ENCODE data around the gene CBR4. TPM values are rescaled to one million over a fixed set of nuclear protein-coding genes. Genes with fewer than 3 reads are reported as not detected.

Gene CBR4
- total and polyA plus RNA-seq, 2 experiments from 2014 or later: 36.9 to 38.1 TPM

- Mint-ChIP-seq H3K4me1 (no peaks in the 10 kb centered on the region), H3K9me3 (no peaks in the 10 kb centered on the region), H3K36me3 (ENCODE audit: low read depth) (peaks cover 61% of the 10 kb centered on the region), H3K4me3 (no peak overlapping the region), H3K27ac (no peak overlapping the region), H3K27me3 (ENCODE audit: insufficient read depth, low read depth, poor library complexity) (no peaks in the 10 kb centered on the region)
- no peaks in the 10 kb centered on the region for H3K27me3 ChIP-seq (ENCODE audit: insufficient read depth)
- H4K20me1 ChIP-seq (replicated peaks; ENCODE audit: insufficient read depth): peaks cover 4% of the 10 kb centered on the region; the same call in 1 of the 2 replicates
- H3K9me2 ChIP-seq (ENCODE audit: insufficient read depth): no peaks in the 10 kb centered on the region
- H3K79me2 ChIP-seq (replicated peaks; ENCODE audit: insufficient read depth): peaks cover 10% of the 10 kb centered on the region; the same call in 1 of the 2 replicates
- no peak overlapping the region for H3K4me2 ChIP-seq
- no peak overlapping the region for H3K4me3 ChIP-seq
- TF ChIP-seq NANOG (IDR thresholded peaks at IDR 0.05; ENCODE audit: borderline replicate concordance) (no peak), ZNF331 (CRISPR knock-in tag; IDR thresholded peaks at IDR 0.05; ENCODE audit: low read depth) (no peak), POLR2AphosphoS5 (IDR thresholded peaks at IDR 0.05; ENCODE audit: low read depth) (no peak), ETS1 (IDR thresholded peaks at IDR 0.05) (no peak)
- ATAC-seq: no peak
- H3F3A ChIP-seq (replicated peaks; ENCODE audit: low read depth): no peaks in the 10 kb centered on the region
- H3K36me3 ChIP-seq (ENCODE audit: insufficient read depth): peaks cover 28% of the 10 kb centered on the region; the same call in 1 of the 2 replicates
- no peaks in the 10 kb centered on the region for H3K4me1 ChIP-seq (ENCODE audit: insufficient read depth)
- H2AFZ ChIP-seq: no peak overlapping the region
- no peak for DNase-seq (ENCODE audit: low spot score)
- H3K27ac ChIP-seq (ENCODE audit: low read depth): no peak overlapping the region
Observed at GRCh38 chr4:168998596-168998995, 11.5 kb downstream of the CBR4 start.

GRCh38 chr4:168995537-168996295, 14.3 kb downstream of the CBR4 start:
- no peaks in the 10 kb centered on the region for H3K27me3 ChIP-seq (ENCODE audit: insufficient read depth)
- H3K4me1 ChIP-seq (ENCODE audit: insufficient read depth): no peaks in the 10 kb centered on the region
- no peaks in the 10 kb centered on the region for H3F3A ChIP-seq (replicated peaks; ENCODE audit: low read depth)
- H3K4me3 ChIP-seq: no peak overlapping the region
- Mint-ChIP-seq H3K4me3 (no peak overlapping the region), H3K36me3 (ENCODE audit: low read depth) (peaks cover 38% of the 10 kb centered on the region), H3K27ac (no peak overlapping the region), H3K4me1 (no peaks in the 10 kb centered on the region), H3K9me3 (no peaks in the 10 kb centered on the region), H3K27me3 (ENCODE audit: insufficient read depth, low read depth, poor library complexity) (no peaks in the 10 kb centered on the region)
- H2AFZ ChIP-seq: no peak overlapping the region
- no peak for DNase-seq (ENCODE audit: low spot score)
- TF ChIP-seq JUNB (IDR thresholded peaks at IDR 0.05; ENCODE audit: unreplicated experiment): no peak
- peak; percentile 27 to 33 for TF ChIP-seq CTCF (conservative IDR thresholded peaks at IDR 0.05; ENCODE audit: low read depth in 2 of 2)
- H3K27ac ChIP-seq (ENCODE audit: low read depth): no peak overlapping the region
- H3K36me3 ChIP-seq (ENCODE audit: insufficient read depth): peaks cover 21% of the 10 kb centered on the region; the same call in 1 of the 2 replicates
- H3K9me2 ChIP-seq (ENCODE audit: insufficient read depth): no peaks in the 10 kb centered on the region
- H3K79me2 ChIP-seq (replicated peaks; ENCODE audit: insufficient read depth): peaks cover 5% of the 10 kb centered on the region; the same call in 1 of the 2 replicates
- H4K20me1 ChIP-seq (replicated peaks; ENCODE audit: insufficient read depth): peaks cover 4% of the 10 kb centered on the region
- no peak overlapping the region for H3K4me2 ChIP-seq
- ATAC-seq: no peak

GRCh38 chr4:168994958-168995357, 15.1 kb downstream of the CBR4 start:
- H3K36me3 ChIP-seq (ENCODE audit: insufficient read depth): peaks cover 16% of the 10 kb centered on the region; the same call in 1 of the 2 replicates
- H3K27ac Mint-ChIP-seq: no peak overlapping the region
- no peak for ATAC-seq
- TF ChIP-seq ZNF114 (CRISPR knock-in tag; IDR thresholded peaks at IDR 0.05) (no peak), EZH2phosphoT487 (IDR thresholded peaks at IDR 0.05; ENCODE audit: unreplicated experiment) (no peak), JUNB (IDR thresholded peaks at IDR 0.05; ENCODE audit: unreplicated experiment) (no peak)

More at GRCh38 chr4:168994958-168995357, 15.1 kb downstream of the CBR4 start:
- Histone ChIP-seq H3K9me2 (ENCODE audit: insufficient read depth) (no peaks in the 10 kb centered on the region), H3K27me3 (ENCODE audit: insufficient read depth) (no peaks in the 10 kb centered on the region), H2AFZ (no peak overlapping the region), H3K79me2 (replicated peaks; ENCODE audit: insufficient read depth) (peaks cover 3% of the 10 kb centered on the region; the same call in 1 of the 2 replicates), H4K20me1 (replicated peaks; ENCODE audit: insufficient read depth) (peaks cover 4% of the 10 kb centered on the region), H3F3A (replicated peaks; ENCODE audit: low read depth) (no peaks in the 10 kb centered on the region), H3K4me3 (no peak overlapping the region), H3K4me1 (ENCODE audit: insufficient read depth) (no peaks in the 10 kb centered on the region), H3K4me2 (no peak overlapping the region), H3K27ac (ENCODE audit: low read depth) (no peak overlapping the region)
- DNase-seq (ENCODE audit: low spot score): no peak
- Mint-ChIP-seq H3K9me3 (no peaks in the 10 kb centered on the region), H3K36me3 (ENCODE audit: low read depth) (peaks cover 34% of the 10 kb centered on the region), H3K4me3 (no peak overlapping the region), H3K4me1 (no peaks in the 10 kb centered on the region), H3K27me3 (ENCODE audit: insufficient read depth, low read depth, poor library complexity) (no peaks in the 10 kb centered on the region)

Measured in GM23338 (cell line).